ENCODE results near the gene DOCK6. TPM values are rescaled to one million over a fixed set of nuclear protein-coding genes. Genes with fewer than 3 reads are reported as not detected.
"Not testable (repeated sequence)": the region's sequence is repeated elsewhere in the genome, so short reads cannot be mapped to it uniquely, and the experiment has no call there.

DOCK6 gene
- total RNA-seq, 1 donor from 2014 or later = 56.8 TPM

- Histone ChIP-seq H3K36me3 (ENCODE audit: control insufficient read depth, insufficient read depth, low read length) (no peaks in the 10 kb centered on the region), H3K4me3 (ENCODE audit: low read depth, low read length) (no peak overlapping the region), H3K27me3 (ENCODE audit: control insufficient read depth, insufficient read depth, low read length) (no peaks in the 10 kb centered on the region)
- DNase-seq (ENCODE audit: low read depth) = no peak
- no peak for TF ChIP-seq CTCF (IDR thresholded peaks at IDR 0.05; ENCODE audit: insufficient read depth, low read length, poor library complexity, severe bottlenecking)
Observed at GRCh38 chr19:11180346-11180745, 82.0 kb downstream of the DOCK6 start.

GRCh38 chr19:11179716-11180297 is 82.5 kb downstream of the DOCK6 start:
- no peak for TF ChIP-seq CTCF (IDR thresholded peaks at IDR 0.05; ENCODE audit: insufficient read depth, low read length, poor library complexity, severe bottlenecking)
- no peak for DNase-seq (ENCODE audit: low read depth)
- H3K36me3 ChIP-seq (ENCODE audit: control insufficient read depth, insufficient read depth, low read length) = no peaks in the 10 kb centered on the region
- H3K27me3 ChIP-seq (ENCODE audit: control insufficient read depth, insufficient read depth, low read length) = no peaks in the 10 kb centered on the region
- no peak overlapping the region for H3K4me3 ChIP-seq (ENCODE audit: low read depth, low read length)

- not testable (repeated sequence) for H3K36me3 ChIP-seq (ENCODE audit: control insufficient read depth, insufficient read depth, low read length)
Observed at GRCh38 chr19:11179145-11179465, 83.2 kb downstream of the DOCK6 start.

GRCh38 chr19:11177592-11177991 is 84.7 kb downstream of the DOCK6 start:
- H3K36me3 ChIP-seq (ENCODE audit: control insufficient read depth, insufficient read depth, low read length) = no peaks in the 10 kb centered on the region
- TF ChIP-seq CTCF (IDR thresholded peaks at IDR 0.05; ENCODE audit: insufficient read depth, low read length, poor library complexity, severe bottlenecking) = no peak
- no peak for DNase-seq (ENCODE audit: low read depth)
- no peak overlapping the region for H3K4me3 ChIP-seq (ENCODE audit: low read depth, low read length)
- no peaks in the 10 kb centered on the region for H3K27me3 ChIP-seq (ENCODE audit: control insufficient read depth, insufficient read depth, low read length)

More at GRCh38 chr19:11179145-11179465, 83.2 kb downstream of the DOCK6 start:
- not testable (repeated sequence) for DNase-seq (ENCODE audit: low read depth); H3K27me3 ChIP-seq (ENCODE audit: control insufficient read depth, insufficient read depth, low read length); H3K4me3 ChIP-seq (ENCODE audit: low read depth, low read length)

- Histone ChIP-seq H3K27me3 (ENCODE audit: control insufficient read depth, insufficient read depth, low read length) (no peaks in the 10 kb centered on the region), H3K4me3 (ENCODE audit: low read depth, low read length) (no peak overlapping the region), H3K36me3 (ENCODE audit: control insufficient read depth, insufficient read depth, low read length) (no peaks in the 10 kb centered on the region)
- no peak for TF ChIP-seq CTCF (IDR thresholded peaks at IDR 0.05; ENCODE audit: insufficient read depth, low read length, poor library complexity, severe bottlenecking)
- DNase-seq (ENCODE audit: low read depth) = no peak
Observed at GRCh38 chr19:11176466-11177193, 85.7 kb downstream of the DOCK6 start.

- Histone ChIP-seq H3K27me3 (ENCODE audit: control insufficient read depth, insufficient read depth, low read length) (no peaks in the 10 kb centered on the region), H3K4me3 (ENCODE audit: low read depth, low read length) (no peak overlapping the region), H3K36me3 (ENCODE audit: control insufficient read depth, insufficient read depth, low read length) (no peaks in the 10 kb centered on the region)
- no peak for DNase-seq (ENCODE audit: low read depth)
- TF ChIP-seq CTCF (IDR thresholded peaks at IDR 0.05; ENCODE audit: insufficient read depth, low read length, poor library complexity, severe bottlenecking) = no peak
Observed at GRCh38 chr19:11175920-11176319, 86.4 kb downstream of the DOCK6 start.

Measured in kidney epithelial cell (primary cell).